Measurements from ENCODE around the gene CCT6B. TPM values are rescaled to one million over a fixed set of nuclear protein-coding genes. Genes with fewer than 3 reads are reported as not detected.

CCT6B gene
- total RNA-seq, 1 experiment from 2014 or later, result 1.7 TPM

DNA sequence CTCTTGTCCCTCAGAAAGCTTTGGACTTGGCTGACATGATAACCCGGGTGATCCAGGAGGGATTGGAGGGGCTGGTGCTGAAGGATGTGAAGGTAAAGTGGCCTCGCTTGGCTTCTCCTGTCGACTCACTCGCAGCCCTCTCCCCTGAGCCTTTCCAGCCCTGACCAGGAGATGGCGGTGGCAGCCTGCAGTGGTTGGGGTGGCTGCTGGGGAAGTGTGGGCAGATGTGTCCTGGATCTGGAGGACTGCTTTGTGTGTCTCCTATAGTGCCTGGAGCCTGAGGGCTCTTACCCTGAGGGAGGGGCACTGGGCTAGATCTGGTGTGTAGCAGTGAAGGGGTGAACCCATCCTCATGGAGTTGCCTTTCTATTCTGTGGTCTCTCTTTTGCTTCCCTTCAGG lies 36.9 kb upstream of the CCT6B start:
- peak overlapping the region in 1 of 2 experiments; percentile 14; a peak in 1 of 5 replicates for H3K4me3 Mint-ChIP-seq
- Histone ChIP-seq H2BK120ac (ENCODE audit: low read depth, low read length, poor library complexity, severe bottlenecking) (no peak overlapping the region), H3K23ac (ENCODE audit: insufficient read length, low read depth, low read length) (no peak overlapping the region), H3K27ac (ENCODE audit: insufficient read length, low read depth, low read length) (no peak overlapping the region), H4K91ac (ENCODE audit: insufficient read length, low read depth, low read length) (no peak overlapping the region), H2BK15ac (ENCODE audit: low read depth, low read length) (no peak overlapping the region), H3T11ph (ENCODE audit: low read length) (no peak overlapping the region), H3K79me1 (ENCODE audit: insufficient read depth, low read depth, low read length, poor library complexity, severe bottlenecking) (no peaks in the 10 kb centered on the region), H2BK12ac (ENCODE audit: insufficient read length, low read depth, low read length) (no peak overlapping the region), H4K8ac (replicated peaks; ENCODE audit: insufficient read length, low read depth, low read length) (no peak overlapping the region), H3K23me2 (ENCODE audit: insufficient read length, low read depth, low read length, poor library complexity, severe bottlenecking) (no peaks in the 10 kb centered on the region), H2AFZ (ENCODE audit: low read length) (no peak overlapping the region), H3K14ac (ENCODE audit: insufficient read depth, low read length) (no peak overlapping the region), H3K79me2 (ENCODE audit: insufficient read depth, low read length) (no peaks in the 10 kb centered on the region), H4K20me1 (ENCODE audit: control insufficient read depth, insufficient read depth, insufficient read length) (no peaks in the 10 kb centered on the region), H3K4me2 (ENCODE audit: insufficient read depth, insufficient read length, low read length) (no peak overlapping the region), H3K27me3 (ENCODE audit: insufficient read depth, low read length) (no peaks in the 10 kb centered on the region), H3K9ac (ENCODE audit: extremely low read depth, insufficient read length, low read length) (no peak overlapping the region), H4K5ac (ENCODE audit: insufficient read length, low read depth, low read length) (no peak overlapping the region), H3K18ac (ENCODE audit: insufficient read length, low read depth, low read length) (no peak overlapping the region), H2BK5ac (ENCODE audit: insufficient read length, low read length) (no peak overlapping the region), H3K4me1 (ENCODE audit: insufficient read depth, low read length) (no peaks in the 10 kb centered on the region), H3K9me3 (ENCODE audit: control insufficient read depth, low read depth, low read length) (no peaks in the 10 kb centered on the region), H2BK20ac (ENCODE audit: low read depth, low read length, poor library complexity, severe bottlenecking) (no peak overlapping the region), H3K56ac (ENCODE audit: insufficient read length, low read depth, low read length) (no peak overlapping the region), H2AK5ac (ENCODE audit: insufficient read length, low read length) (no peak overlapping the region), H3K4ac (ENCODE audit: low read depth, low read length) (no peak overlapping the region)
- no CpG with 5 or more reads among the region's 5 CpGs for WGBS (ENCODE audit: extremely low coverage, insufficient read length, low lambda C conversion rate)
- no peaks in the 10 kb centered on the region for H3K27me3 Mint-ChIP-seq (ENCODE audit: low read depth)
- no peak overlapping the region; a peak in 2 of 7 replicates for H3K27ac Mint-ChIP-seq
- TF ChIP-seq, protein P1, sequence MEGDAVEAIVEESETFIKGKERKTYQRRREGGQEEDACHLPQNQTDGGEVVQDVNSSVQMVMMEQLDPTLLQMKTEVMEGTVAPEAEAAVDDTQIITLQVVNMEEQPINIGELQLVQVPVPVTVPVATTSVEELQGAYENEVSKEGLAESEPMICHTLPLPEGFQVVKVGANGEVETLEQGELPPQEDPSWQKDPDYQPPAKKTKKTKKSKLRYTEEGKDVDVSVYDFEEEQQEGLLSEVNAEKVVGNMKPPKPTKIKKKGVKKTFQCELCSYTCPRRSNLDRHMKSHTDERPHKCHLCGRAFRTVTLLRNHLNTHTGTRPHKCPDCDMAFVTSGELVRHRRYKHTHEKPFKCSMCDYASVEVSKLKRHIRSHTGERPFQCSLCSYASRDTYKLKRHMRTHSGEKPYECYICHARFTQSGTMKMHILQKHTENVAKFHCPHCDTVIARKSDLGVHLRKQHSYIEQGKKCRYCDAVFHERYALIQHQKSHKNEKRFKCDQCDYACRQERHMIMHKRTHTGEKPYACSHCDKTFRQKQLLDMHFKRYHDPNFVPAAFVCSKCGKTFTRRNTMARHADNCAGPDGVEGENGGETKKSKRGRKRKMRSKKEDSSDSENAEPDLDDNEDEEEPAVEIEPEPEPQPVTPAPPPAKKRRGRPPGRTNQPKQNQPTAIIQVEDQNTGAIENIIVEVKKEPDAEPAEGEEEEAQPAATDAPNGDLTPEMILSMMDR (conservative IDR thresholded peaks at IDR 0.05), result peak; percentile 84
- peak; percentile 85 for DNase-seq
- no peaks in the 10 kb centered on the region for H3K4me1 Mint-ChIP-seq
- H3K9me3 Mint-ChIP-seq, result no peaks in the 10 kb centered on the region
- H3K36me3 Mint-ChIP-seq (ENCODE audit: insufficient read depth in 1 of 3, low read depth in 3 of 3), result peaks cover 31 to 99% (median 95%) of the 10 kb centered on the region in 3 experiments

Measured in H9 (cell line).